H1 (cell line): Measurements from ENCODE around the gene KLHL29. TPM values are rescaled to one million over a fixed set of nuclear protein-coding genes. Genes with fewer than 3 reads are reported as not detected.

ENCODE experiments used
- CTCF ChIA-PET: fragments of 300-600 bp; sonication (Branson Sonifier 250); formaldehyde crosslinking; loops from one replicate; lab custom pipeline; 2021; ENCODE audit not compliant: partially characterized antibody; lab: Charles Lee
- POLR2A ChIA-PET: fragments of 300-600 bp; sonication (Branson Sonifier 250); formaldehyde crosslinking; loops from one replicate; lab custom pipeline; 2021; ENCODE audit warnings: inconsistent platforms; ENCODE audit not compliant: partially characterized antibody; lab: Charles Lee
- DNase-seq, 2 experiments: peaks; one replicate each; pipeline versions ENCODE4 v3.0.0 to v3.0.0-alpha.2; 2010 to 2022; ENCODE audit warnings: low spot score in 2 of 2, low read depth in 1 of 2, mixed read lengths in 1 of 2
- FAIRE-seq: peaks from 2 replicates; lab custom pipeline; 2011; peaks lifted over from hg19 to GRCh38; lab: Jason Lieb, UNC
- H2AFZ ChIP-seq: 2 replicates; pipeline ENCODE4 v1.8.1; 2012; ENCODE audit warnings: low read length, inconsistent platforms
- H2AK5ac ChIP-seq: 2 replicates; pipeline ENCODE4 v1.6.1; 2013; ENCODE audit warnings: low read depth, low read length
- H2BK120ac ChIP-seq: replicated peaks from 2 replicates; pipeline ENCODE3; 2013; ENCODE audit warnings: low read depth, low read length, inconsistent platforms
- H2BK12ac ChIP-seq: 2 replicates; pipeline ENCODE4 v1.6.1; 2013; ENCODE audit warnings: low read depth, low read length
- H2BK15ac ChIP-seq: 2 replicates; pipeline ENCODE4 v1.6.1; 2013; ENCODE audit warnings: low read length
- H2BK20ac ChIP-seq: 2 replicates; pipeline ENCODE4 v1.6.1; 2013; ENCODE audit warnings: low read length
- H2BK5ac ChIP-seq: 2 replicates; pipeline ENCODE4 v1.6.1; 2013; ENCODE audit warnings: low read depth, low read length
- H3K14ac ChIP-seq: 2 replicates; pipeline ENCODE4 v1.6.1; 2013; ENCODE audit warnings: inconsistent platforms; ENCODE audit not compliant: insufficient read length
- H3K18ac ChIP-seq: 2 replicates; pipeline ENCODE4 v1.6.1; 2013; ENCODE audit warnings: low read length; ENCODE audit errors: extremely low read depth
- H3K23ac ChIP-seq: 2 replicates; pipeline ENCODE4 v1.6.1; 2013; ENCODE audit warnings: inconsistent platforms; ENCODE audit not compliant: insufficient read length
- H3K23me2 ChIP-seq: 2 replicates; pipeline ENCODE4 v1.6.1; 2013; ENCODE audit warnings: low read depth, low read length
- H3K27ac ChIP-seq: 2 replicates; pipeline ENCODE4 v1.6.1; 2011; ENCODE audit warnings: low read depth, low read length, inconsistent platforms
- H3K27me3 ChIP-seq, 4 experiments: replicated peaks in 1 of 4; 1 replicate in 1 of 4; 2 replicates in 3 of 4; pipeline versions ENCODE4 v1.6.1 to v1.8.1; 2011 to 2013; ENCODE audit warnings: low read length in 3 of 4, mild to moderate bottlenecking in 3 of 4, inconsistent platforms in 2 of 4, mixed read lengths in 2 of 4, moderate library complexity in 1 of 4; ENCODE audit not compliant: control insufficient read depth in 3 of 4, insufficient read depth in 3 of 4; ENCODE audit errors: extremely low read depth in 1 of 4
- H3K36me3 ChIP-seq, 4 experiments: 2 replicates each; pipeline versions ENCODE4 v1.6.1 to v1.8.1; 2011 to 2013; ENCODE audit warnings: mild to moderate bottlenecking in 4 of 4, low read length in 3 of 4, moderate library complexity in 2 of 4, control low read depth in 1 of 4, inconsistent platforms in 1 of 4; ENCODE audit not compliant: insufficient read depth in 4 of 4, control insufficient read depth in 2 of 4
- H3K4ac ChIP-seq: replicated peaks from 2 replicates; pipeline ENCODE3; 2013; ENCODE audit warnings: low read length, low read depth, mixed read lengths, inconsistent platforms; ENCODE audit not compliant: insufficient read length
- H3K4me1 ChIP-seq, 4 experiments: replicated peaks in 1 of 4; 1 replicate in 1 of 4; 2 replicates in 3 of 4; pipeline versions ENCODE4 v1.6.1 to v1.8.1; 2011 to 2013; ENCODE audit warnings: low read length in 3 of 4, inconsistent platforms in 2 of 4, mixed read lengths in 1 of 4; ENCODE audit not compliant: insufficient read depth in 4 of 4, control insufficient read depth in 3 of 4
- H3K4me2 ChIP-seq, 2 experiments: 2 replicates each; pipeline versions ENCODE4 v1.6.1 to v1.8.1; 2011 to 2013; ENCODE audit warnings: low read depth in 2 of 2, low read length in 2 of 2, control low read depth in 1 of 2, inconsistent platforms in 1 of 2, mild to moderate bottlenecking in 1 of 2; ENCODE audit not compliant: insufficient read depth in 1 of 2
- H3K4me3 ChIP-seq, 4 experiments: fragments of 200-600, 300-600 bp in 1 of 4; sonication (generic), shearing (Covaris generic), sonication (Bioruptor Twin) in 1 of 4; 2 replicates each; pipeline versions ENCODE4 v1.5.1 to v1.8.1; 2011 to 2016; ENCODE audit warnings: low read length in 4 of 4, low read depth in 3 of 4, control low read depth in 2 of 4, inconsistent platforms in 2 of 4, mild to moderate bottlenecking in 2 of 4, mixed read lengths in 1 of 4, moderate library complexity in 1 of 4; ENCODE audit not compliant: insufficient read depth in 2 of 4; ENCODE audit errors: extremely low read depth in 1 of 4
- H3K56ac ChIP-seq: replicated peaks from 2 replicates; pipeline ENCODE3; 2013; ENCODE audit warnings: low read depth, mild to moderate bottlenecking, mixed read lengths, low read length, inconsistent platforms; ENCODE audit not compliant: insufficient read length
- H3K79me1 ChIP-seq: 2 replicates; pipeline ENCODE4 v1.6.1; 2013; ENCODE audit warnings: low read depth, low read length, control low read depth
- H3K79me2 ChIP-seq, 2 experiments: 2 replicates each; pipeline versions ENCODE4 v1.6.1 to v1.8.1; 2012 to 2013; ENCODE audit warnings: low read length in 2 of 2, mild to moderate bottlenecking in 2 of 2, inconsistent platforms in 1 of 2; ENCODE audit not compliant: insufficient read depth in 2 of 2, control insufficient read depth in 1 of 2
- H3K9ac ChIP-seq, 4 experiments: replicated peaks in 1 of 4; 1 replicate in 1 of 4; 2 replicates in 3 of 4; pipeline versions ENCODE4 v1.6.1 to v1.8.1; 2011 to 2013; ENCODE audit warnings: low read depth in 3 of 4, low read length in 3 of 4, control low read depth in 2 of 4, mild to moderate bottlenecking in 2 of 4, moderate library complexity in 2 of 4, inconsistent platforms in 1 of 4; ENCODE audit errors: extremely low read depth in 1 of 4
- H3K9me3 ChIP-seq, 2 experiments: 2 replicates each; pipeline versions ENCODE4 v1.6.1 to v1.8.1; 2012 to 2013; ENCODE audit warnings: mild to moderate bottlenecking in 2 of 2, moderate library complexity in 2 of 2, control low read depth in 1 of 2, inconsistent platforms in 1 of 2, low read depth in 1 of 2, low read length in 1 of 2, mixed read lengths in 1 of 2; ENCODE audit not compliant: insufficient read depth in 2 of 2
- H4K20me1 ChIP-seq, 2 experiments: replicated peaks in 1 of 2; 2 replicates each; pipeline versions ENCODE3 to v1.8.1; 2011 to 2013; ENCODE audit warnings: inconsistent platforms in 2 of 2, low read length in 2 of 2, mild to moderate bottlenecking in 1 of 2; ENCODE audit not compliant: insufficient read depth in 2 of 2, control insufficient read depth in 1 of 2
- H4K5ac ChIP-seq: 2 replicates; pipeline ENCODE4 v1.6.1; 2013; ENCODE audit warnings: low read length, low read depth, mixed read lengths, inconsistent platforms; ENCODE audit not compliant: insufficient read length
- H4K8ac ChIP-seq: 2 replicates; pipeline ENCODE4 v1.8.0; 2013; ENCODE audit warnings: mild to moderate bottlenecking, moderate library complexity, low read length, inconsistent platforms; ENCODE audit not compliant: insufficient read depth; ENCODE audit errors: extremely low read depth
- H4K91ac ChIP-seq: replicated peaks from 2 replicates; pipeline ENCODE3; 2013; ENCODE audit warnings: low read length, mixed read lengths, inconsistent platforms; ENCODE audit not compliant: insufficient read length
- BRCA1 ChIP-seq: IDR thresholded peaks from 2 replicates; pipeline ENCODE4 v1.6.1; 2012; ENCODE audit warnings: low read depth, low read length, improper control_type of control experiment
- EP300 ChIP-seq, 2 experiments: IDR thresholded peaks; 1 replicate in 1 of 2; 2 replicates in 1 of 2; pipeline ENCODE4 v1.6.1; 2011 to 2012; ENCODE audit warnings: low read depth in 2 of 2, low read length in 2 of 2, mild to moderate bottlenecking in 2 of 2, borderline replicate concordance in 1 of 2, inconsistent platforms in 1 of 2, moderate library complexity in 1 of 2
- FOSL1 ChIP-seq: IDR thresholded peaks from 2 replicates; pipeline ENCODE4 v1.6.1; 2011; ENCODE audit warnings: mild to moderate bottlenecking, low read depth, low read length, moderate library complexity; ENCODE audit not compliant: insufficient read depth
- PHF8 ChIP-seq: fragments of 200-600 bp; sonication (generic); conservative IDR thresholded peaks from 2 replicates; pipeline ENCODE4 v1.7.1; 2012; ENCODE audit warnings: low read depth, mild to moderate bottlenecking, inconsistent platforms, low read length, moderate library complexity
- POLR2A ChIP-seq, 2 experiments: IDR thresholded peaks; 1 replicate in 1 of 2; 2 replicates in 1 of 2; pipeline ENCODE4 v1.6.1; 2011; ENCODE audit warnings: low read depth in 2 of 2, low read length in 2 of 2, mild to moderate bottlenecking in 2 of 2; ENCODE audit errors: control extremely low read depth in 1 of 2
- POLR2AphosphoS5 ChIP-seq: IDR thresholded peaks from 2 replicates; pipeline ENCODE4 v1.6.1; 2011; ENCODE audit warnings: low read depth, low read length
- SP1 ChIP-seq: IDR thresholded peaks from 2 replicates; pipeline ENCODE4 v1.6.1; 2011; ENCODE audit warnings: low read depth, low read length
- SP2 ChIP-seq: IDR thresholded peaks from 2 replicates; pipeline ENCODE4 v1.6.1; 2012; ENCODE audit warnings: mild to moderate bottlenecking, low read length, inconsistent platforms
- TCF12 ChIP-seq: IDR thresholded peaks from 2 replicates; pipeline ENCODE4 v1.6.1; 2011; ENCODE audit warnings: low read depth, mild to moderate bottlenecking, low read length
- WGBS, 2 experiments: shearing (Covaris generic) in 1 of 2; methylation state at CpG; one replicate each; pipeline versions ENCODE4 v1.1.6 to v1.1.7; 2013 to 2015; ENCODE audit warnings: low lambda C conversion rate in 2 of 2, mixed read lengths in 2 of 2, inconsistent platforms in 1 of 2, low coverage in 1 of 2, missing lambda C conversion rate in 1 of 2; ENCODE audit not compliant: insufficient replicate concordance in 2 of 2, insufficient coverage in 1 of 2, insufficient read length in 1 of 2; ENCODE audit errors: extremely low coverage in 1 of 2, missing lambda C conversion rate in 1 of 2; 5-methylcytosine and 5-hydroxymethylcytosine counted together
- polyA plus RNA-seq, 7 experiments: library from polyadenylated mRNA; depleted of rRNA in 3 of 7; stranded (reverse) in 5 of 7; unstranded in 2 of 7; fragments of >200 nt in 5 of 7; fragments of 200-250 nt in 2 of 7; gene quantifications; 1 replicate in 5 of 7; 2 replicates in 1 of 7; 4 replicates in 1 of 7; pipeline versions ENCODE4 v1.2.1 to v1.2.3, GENCODE V29; 2011 to 2013; ENCODE audit warnings: missing spikeins in 2 of 7, mixed read lengths in 2 of 7
- total RNA-seq: library from RNA; stranded (reverse); fragmentation: NEBNext Ultra II Directional; extraction: Animal tissue kit (Norgen Biotek cat#: 25700); gene quantifications from 2 replicates; pipeline ENCODE4 v1.2.1, GENCODE V29; 2021

KLHL29 gene
- total and polyA plus RNA-seq, 2 of the 8 experiments (the other 6 are each of a cell fraction or from before 2014, with no cell fraction given): 1.1 to 4.7 TPM

DNA sequence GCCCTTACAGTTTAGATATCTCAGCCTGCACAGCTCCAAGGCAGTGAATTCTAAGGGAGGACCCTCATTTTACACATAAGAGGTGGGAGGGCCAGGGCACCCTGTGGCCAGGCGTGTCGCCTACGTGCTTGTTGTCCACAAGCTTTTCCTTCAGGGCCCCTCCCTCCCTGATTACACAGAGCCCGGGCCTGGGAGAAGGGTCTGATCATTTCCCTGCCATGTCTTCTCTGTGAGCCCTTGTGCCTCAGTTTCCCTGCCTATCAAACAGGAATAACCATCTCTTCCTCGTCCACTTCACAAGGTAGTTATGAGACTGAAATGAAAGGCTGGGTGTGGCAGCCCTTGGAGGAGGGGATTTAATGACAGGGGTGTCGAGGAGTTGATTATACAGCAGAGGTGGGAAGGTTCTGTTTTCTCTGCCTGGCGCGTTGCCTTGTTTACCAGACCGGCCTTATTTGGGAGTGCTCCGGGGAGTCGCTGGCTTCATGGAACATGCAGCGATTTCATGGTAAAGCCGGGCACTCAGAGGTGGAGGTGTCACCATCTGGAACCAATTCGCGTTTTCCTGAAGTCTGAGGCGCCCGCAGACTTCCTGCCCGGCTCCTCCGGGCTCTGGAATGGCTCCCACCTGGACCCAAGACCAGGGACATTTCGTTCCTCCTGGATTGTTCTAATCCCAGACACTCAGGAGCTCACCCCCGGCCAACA lies 208.9 kb downstream of the KLHL29 start:
- CTCF ChIA-PET: interaction anchor here (0.9 to 1.1 kb wide), 2 partner anchors 9 to 30 kb away, joined by 3 read pairs; no protein-coding TSS in a partner anchor
- Histone ChIP-seq H3K4ac (no peak overlapping the region), H3K79me1 (no peaks in the 10 kb centered on the region), H3K23ac (no peak overlapping the region), H2BK5ac (no peak overlapping the region)
- DNase-seq: no peak
- TF ChIP-seq TCF12 (no peak), BRCA1 (no peak), FOSL1 (no peak), POLR2A (IDR thresholded peaks at IDR 0.05; ENCODE audit: control extremely low read depth in 1 of 2, low read depth in 2 of 2, low read length in 2 of 2) (no peak), POLR2AphosphoS5 (no peak), SP1 (no peak), SP2 (no peak), PHF8 (no peak), EP300 (IDR thresholded peaks at IDR 0.05; ENCODE audit: borderline replicate concordance in 1 of 2, low read depth in 2 of 2, low read length in 2 of 2) (no peak)
- TF ChIP-seq, all 59 proteins: peak for 0
- H3K56ac ChIP-seq: no peak overlapping the region
- FAIRE-seq: no peak
- H4K20me1 ChIP-seq: no peaks in the 10 kb centered on the region
- H4K91ac ChIP-seq: no peak overlapping the region
- H4K8ac ChIP-seq: peak overlapping the region; percentile 11
- H3K36me3 ChIP-seq: no peaks in the 10 kb centered on the region
- no peaks in the 10 kb centered on the region for H3K27me3 ChIP-seq
- POLR2A ChIA-PET: no interaction called here
- H3K4me1 ChIP-seq: peaks cover 0 to 4% (median under 1%) of the 10 kb centered on the region in 4 experiments; a peak in 3 of 7 replicates
- no peak overlapping the region for H2BK20ac ChIP-seq
- H3K14ac ChIP-seq: no peak overlapping the region
- no peak overlapping the region for H3K4me2 ChIP-seq
- no peaks in the 10 kb centered on the region for H3K9me3 ChIP-seq
- H2AFZ ChIP-seq: no peak overlapping the region
- H2BK15ac ChIP-seq: no peak overlapping the region
- H3K18ac ChIP-seq: no peak overlapping the region
- H2BK12ac ChIP-seq: no peak overlapping the region
- no peaks in the 10 kb centered on the region for H3K23me2 ChIP-seq
- H2BK120ac ChIP-seq: no peak overlapping the region
- H4K5ac ChIP-seq: no peak overlapping the region
- 0 out of 2 replicates have a peak overlapping the region, but pooled peaks have one; percentile 13 for H2AK5ac ChIP-seq
- H3K9ac ChIP-seq: no peak overlapping the region
- no peak overlapping the region for H3K27ac ChIP-seq
- WGBS, 2 experiments: 94% methylated on average over 20 of the region's 21 CpGs; no CpG with 5 or more reads in 1 of the 2 experiments
- no peaks in the 10 kb centered on the region for H3K79me2 ChIP-seq
- no peak overlapping the region for H3K4me3 ChIP-seq
